HS-27A (cell line): ENCODE data around the gene ZMAT3.
A peak's percentile ranks its signal among the peaks of the same experiment; 100 is the strongest.
"Not testable (repeated sequence)": the region's sequence is repeated elsewhere in the genome, so short reads cannot be mapped to it uniquely, and the experiment has no call there.

Experiments
- DNase-seq: peaks from one replicate; pipeline ENCODE4 v3.0.0-alpha.2; 2012; ENCODE audit warnings: low read depth, missing footprints

Gene ZMAT3

GRCh38 chr3:179068779-179069530 lies 2.7 kb downstream of the ZMAT3 start:
- no peak for DNase-seq

DNA sequence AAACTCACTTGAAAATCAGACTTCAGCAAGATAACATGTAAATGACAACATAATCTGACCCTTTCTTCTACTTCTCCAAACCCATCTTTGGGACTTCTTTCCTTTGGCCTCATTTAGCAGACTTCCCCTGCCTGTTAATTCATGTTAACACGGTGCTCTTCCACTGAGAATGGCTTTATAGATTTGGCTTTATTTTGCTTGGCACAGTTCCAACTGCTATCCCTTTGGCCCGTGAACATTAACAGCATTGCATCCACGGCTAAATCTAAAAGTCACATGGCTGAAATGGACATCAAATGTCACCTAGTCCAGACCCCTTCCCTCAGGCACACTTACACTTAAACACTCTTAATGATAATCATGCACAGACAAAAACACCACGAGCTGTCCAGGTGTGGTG lies 3.8 kb downstream of the ZMAT3 start:
- DNase-seq = no peak

GRCh38 chr3:179067291-179067690 lies 4.3 kb downstream of the ZMAT3 start:
- DNase-seq = no peak

DNA sequence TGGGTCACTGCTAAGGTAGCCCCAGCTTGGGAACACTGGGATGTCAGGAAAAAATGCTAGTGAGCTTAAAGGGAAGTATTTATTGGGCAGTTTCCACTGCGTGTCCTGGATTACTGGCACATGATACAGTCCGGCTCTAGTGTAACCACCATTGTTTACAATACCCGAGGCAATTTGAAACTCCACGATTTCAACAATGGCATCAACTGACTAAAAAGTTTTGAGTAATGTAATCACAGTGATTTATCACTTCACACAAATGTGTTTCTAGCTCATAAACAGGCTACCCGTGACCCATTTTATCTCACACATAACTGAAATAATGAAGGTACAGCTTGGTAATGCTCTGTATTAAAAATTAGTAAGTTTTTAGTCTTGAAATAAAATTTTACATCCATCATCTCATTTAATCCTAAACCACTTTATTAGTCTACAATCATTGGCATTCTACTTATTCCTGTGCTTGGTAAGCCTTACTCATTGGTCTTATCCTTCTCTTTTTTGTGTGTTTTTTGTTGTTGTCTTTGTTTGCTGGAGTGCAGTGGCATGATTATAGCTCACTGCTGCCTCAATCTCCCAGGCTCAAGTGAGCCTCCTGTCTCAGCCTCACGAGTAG lies 7.6 kb downstream of the ZMAT3 start:
- no peak for DNase-seq

DNA sequence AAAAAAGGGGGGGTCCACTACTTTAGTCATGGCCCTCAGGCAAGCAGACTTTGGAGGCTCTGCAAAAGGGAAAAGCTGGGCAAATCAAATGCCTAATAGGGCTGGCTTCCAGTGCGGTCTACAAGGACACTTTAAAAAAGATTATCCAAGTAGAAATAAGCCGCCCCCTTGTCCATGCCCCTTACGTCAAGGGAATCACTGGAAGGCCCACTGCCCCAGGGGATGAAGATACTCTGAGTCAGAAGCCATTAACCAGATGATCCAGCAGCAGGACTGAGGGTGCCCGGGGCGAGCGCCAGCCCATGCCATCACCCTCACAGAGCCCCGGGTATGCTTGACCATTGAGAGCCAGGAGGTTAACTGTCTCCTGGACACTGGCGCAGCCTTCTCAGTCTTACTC lies 15.3 kb downstream of the ZMAT3 start:
- DNase-seq = no peak

GRCh38 chr3:179054565-179054964 lies 17.0 kb downstream of the ZMAT3 start:
- DNase-seq = not testable (repeated sequence)

DNA sequence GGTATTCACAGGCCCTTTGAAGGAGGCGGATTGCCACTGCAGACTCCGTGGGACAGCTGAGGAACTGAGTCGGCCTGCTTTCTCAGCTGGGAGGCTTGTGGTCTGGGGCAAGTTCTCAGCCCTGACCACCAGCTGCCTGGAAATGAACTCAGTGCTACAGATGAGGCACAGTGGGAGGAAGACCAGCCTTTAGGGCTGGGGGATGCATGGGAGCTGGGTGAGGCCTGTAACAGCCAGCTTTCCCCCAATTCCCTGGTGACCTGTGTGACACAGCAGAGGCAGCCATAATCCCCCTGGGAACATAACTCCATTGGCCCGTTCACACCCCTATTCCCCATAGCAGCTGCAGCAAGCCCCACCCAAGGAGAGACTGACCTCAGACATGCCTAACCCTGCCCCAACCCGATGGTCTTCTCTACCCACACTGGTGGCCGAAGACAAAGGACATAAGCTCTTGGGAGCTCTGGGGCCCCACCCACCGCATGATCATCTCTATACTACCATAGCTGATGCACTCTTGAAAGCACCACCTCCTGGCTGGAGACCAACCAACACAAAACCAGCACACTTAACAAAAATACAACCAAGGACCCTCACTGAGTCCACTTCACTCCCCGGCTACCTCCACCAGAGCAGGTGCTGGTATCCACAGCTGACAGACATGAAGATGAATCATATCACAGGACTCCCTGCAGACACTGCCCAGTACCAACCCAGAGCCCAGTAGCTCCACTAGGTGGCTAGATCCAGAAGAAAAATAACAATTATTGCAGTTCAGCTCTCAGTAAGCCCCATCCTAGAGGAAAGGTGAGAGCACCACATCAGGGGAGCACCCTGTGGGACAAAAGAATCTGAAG lies 24.9 kb downstream of the ZMAT3 start:
- DNase-seq = no peak

DNA sequence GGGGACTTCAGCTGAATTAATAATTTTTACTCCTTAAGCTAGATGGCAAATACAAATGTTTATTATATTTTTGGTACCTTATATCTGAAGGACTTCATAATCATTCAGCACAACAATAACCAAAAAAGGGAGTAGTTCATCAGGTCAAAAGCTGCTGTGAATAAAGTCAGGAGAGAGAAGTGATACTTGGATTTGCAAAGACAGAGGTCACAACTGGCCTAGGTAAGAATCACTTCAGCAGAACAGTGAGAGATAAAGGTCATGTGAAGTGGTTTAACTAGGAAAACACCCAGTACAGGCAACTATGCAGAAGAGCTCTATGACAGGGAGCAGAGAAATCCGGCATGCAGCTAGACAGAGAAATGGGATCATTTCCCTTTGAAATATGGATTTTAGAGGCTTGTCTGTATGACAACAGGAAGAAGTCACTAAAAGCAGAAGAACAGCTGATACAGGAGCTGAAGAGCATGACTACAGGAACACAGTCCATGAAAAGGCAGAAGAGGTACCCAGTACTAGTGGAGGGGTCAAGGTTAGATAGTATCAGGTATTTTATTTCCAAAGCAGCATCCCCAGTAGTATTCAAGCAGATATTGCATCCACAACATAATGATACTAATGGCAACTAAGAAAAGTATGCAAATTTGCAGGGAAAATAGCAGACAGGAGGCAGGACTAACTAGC lies 25.7 kb downstream of the ZMAT3 start:
- no peak for DNase-seq

- not testable (repeated sequence) for DNase-seq
Measured at GRCh38 chr3:179038899-179039251, 32.7 kb downstream of the ZMAT3 start.

DNA sequence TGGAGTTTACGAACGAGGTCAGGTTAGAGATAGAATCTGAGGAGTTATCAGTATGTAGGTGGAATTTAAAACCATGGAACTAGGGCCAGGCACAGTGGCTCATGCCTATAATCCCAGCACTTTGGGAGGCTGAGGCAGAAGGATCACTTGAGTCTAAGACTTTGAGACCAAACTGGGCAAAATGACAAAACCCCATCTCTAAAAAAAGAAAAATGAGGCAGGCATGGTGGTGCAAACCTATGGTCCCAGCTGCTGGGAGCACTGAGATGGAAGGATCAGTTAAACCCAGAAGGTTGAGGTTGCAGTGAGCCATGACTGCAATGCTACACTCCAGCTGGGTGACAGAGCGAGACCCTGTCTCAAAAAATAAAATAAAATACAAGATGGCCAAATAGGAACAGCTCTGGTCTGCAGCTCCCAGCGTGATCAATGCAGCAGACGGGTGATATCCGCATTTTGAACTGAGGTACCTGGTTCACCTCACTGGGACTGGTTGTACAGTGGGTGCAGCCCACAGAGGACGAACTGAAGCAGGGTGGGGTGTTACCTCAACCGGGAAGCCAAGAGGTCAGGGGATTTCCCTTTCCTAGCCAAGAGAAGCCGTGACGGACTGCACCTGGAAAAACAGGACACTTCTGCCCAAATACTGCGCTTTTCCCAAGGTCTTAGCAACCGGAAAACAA lies 33.3 kb downstream of the ZMAT3 start:
- no peak for DNase-seq

- DNase-seq = peak; percentile 51
Measured at GRCh38 chr3:179037351-179037750, 34.3 kb downstream of the ZMAT3 start.

DNA sequence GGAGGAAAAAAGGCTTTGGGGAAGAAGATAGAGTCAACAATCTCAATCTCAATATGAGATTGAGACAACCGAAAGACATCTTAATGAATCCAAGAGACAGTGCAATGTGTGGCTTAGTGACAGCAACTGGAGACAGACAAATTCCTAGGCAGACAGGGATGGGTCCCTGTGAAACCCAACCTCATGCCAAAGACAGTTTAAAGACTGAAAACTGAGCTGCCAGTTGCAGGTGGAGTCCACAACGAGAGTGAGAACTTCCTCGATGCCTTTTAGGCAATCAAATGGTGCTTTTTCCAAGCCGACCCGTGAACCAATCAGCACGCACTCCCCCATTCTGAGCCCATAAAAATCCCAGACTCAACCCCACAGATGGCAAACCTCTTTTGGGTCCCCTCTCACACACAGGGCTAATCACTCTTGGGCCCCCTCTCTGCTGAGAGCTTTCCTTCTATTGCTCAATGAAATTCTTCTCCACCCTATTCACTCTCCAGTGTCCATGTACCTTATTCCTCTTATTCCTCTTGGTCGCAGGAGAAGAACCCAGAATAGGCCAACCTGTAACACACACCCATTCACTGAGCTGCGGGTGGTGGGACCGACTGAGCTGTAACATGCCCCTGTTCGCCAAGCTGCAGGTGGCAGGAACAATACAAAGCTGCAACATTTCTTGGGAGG lies 34.8 kb downstream of the ZMAT3 start:
- DNase-seq = no peak

GRCh38 chr3:179036226-179036625 lies 35.4 kb downstream of the ZMAT3 start:
- peak; percentile 4 for DNase-seq

GRCh38 chr3:179035232-179035631 lies 36.4 kb downstream of the ZMAT3 start:
- DNase-seq = no peak

DNA sequence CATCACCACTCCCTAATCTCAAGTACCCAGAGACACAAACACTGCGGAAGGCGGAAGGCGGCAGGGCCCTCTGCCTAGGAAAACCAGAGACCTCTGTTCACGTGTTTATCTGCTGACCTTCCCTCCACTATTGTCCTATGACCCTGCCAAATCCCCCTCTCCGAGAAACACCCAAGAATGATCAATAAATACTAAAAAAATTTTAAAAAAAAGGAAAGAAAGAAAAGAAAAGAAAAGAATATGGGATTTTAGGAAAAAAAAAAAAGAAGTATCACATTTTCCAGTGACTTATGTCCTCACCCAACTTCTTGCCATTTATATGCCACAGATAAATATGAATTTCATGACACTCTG lies 38.3 kb downstream of the ZMAT3 start:
- DNase-seq = not testable (repeated sequence)

DNA sequence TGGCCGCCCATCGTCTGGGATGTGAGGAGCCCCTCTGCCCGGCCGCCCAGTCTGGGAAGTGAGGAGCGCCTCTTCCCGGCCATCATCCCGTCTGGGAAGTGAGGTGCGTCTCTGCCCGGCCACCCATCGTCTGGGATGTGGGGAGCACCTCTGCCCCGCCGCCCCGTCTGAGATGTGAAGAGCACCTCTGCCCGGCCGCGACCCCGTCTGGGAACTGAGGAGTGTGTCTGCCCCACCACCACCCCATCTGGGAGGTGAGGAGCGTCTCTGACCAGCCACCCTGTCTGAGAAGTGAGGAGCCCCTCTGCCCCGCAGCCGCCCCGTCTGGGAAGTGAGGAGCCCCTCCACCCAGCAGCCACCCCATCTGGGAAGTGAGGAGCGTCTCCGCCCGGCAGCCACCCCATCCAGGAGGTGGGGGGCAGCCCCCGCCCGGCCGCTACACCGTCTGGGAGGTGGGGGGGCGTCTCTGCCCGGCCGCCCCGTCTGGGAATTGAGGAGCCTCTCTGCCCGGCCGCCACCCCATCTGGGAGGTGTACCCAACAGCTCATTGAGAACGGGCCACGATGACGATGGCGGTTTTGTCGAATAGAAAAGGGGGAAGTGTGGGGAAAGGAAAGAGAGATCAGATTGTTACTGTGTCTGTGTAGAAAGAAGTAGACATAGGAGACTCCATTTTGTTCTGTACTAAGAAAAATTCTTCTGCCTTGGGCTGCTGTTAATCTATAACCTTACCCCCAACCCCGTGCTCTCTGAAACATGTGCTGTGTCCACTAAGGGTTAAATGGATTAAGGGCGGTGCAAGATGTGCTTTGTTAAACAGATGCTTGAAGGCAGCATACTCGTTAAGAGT lies 38.9 kb downstream of the ZMAT3 start:
- DNase-seq = not testable (repeated sequence)

GRCh38 chr3:179029096-179029495 lies 42.5 kb downstream of the ZMAT3 start:
- DNase-seq = no peak

DNA sequence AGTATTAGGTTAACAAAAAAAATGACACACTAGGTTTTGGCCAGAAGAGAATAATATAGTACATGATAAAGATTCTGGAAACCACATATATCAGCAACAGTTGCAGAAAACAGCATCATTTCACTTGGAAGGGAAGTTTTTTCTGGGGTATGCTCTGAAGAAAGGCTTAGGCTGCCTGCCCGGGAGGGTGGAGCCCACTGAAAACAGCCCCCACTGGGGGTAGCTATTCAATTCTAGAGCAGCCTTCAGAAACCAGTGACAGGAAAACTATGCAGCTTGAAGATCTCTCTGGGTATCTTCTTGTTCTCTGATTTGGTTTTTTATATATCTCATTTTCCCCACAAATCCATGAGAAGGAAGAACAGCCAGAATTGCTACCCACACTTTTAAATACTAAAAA lies 43.2 kb downstream of the ZMAT3 start:
- DNase-seq = no peak

- no peak for DNase-seq
Measured at GRCh38 chr3:179027326-179027900, 44.2 kb downstream of the ZMAT3 start.

DNA sequence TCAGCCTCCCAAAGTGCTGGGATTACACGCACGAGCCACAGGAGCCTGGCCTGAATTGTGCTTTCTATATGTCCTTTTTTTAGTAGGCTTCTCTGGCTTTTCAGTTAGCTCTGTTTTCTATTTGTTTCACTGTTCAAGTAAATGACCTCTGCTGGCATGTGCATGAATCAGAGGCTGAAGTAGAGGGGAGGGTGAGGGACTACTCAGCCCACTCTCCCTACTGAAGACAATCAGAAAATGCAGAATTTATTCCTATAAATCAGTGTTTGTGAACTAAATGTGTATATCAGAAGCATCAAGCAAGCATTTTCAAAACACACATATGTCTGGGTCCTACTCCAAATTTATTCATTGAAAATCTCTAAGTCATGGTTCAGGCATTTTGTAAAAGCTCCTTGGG lies 45.0 kb downstream of the ZMAT3 start:
- DNase-seq = no peak
